GM12878 (cell line): ENCODE results near the gene FAAP24. TPM values are rescaled to one million over a fixed set of nuclear protein-coding genes. Genes with fewer than 3 reads are reported as not detected.

ENCODE experiments used
- ATF3 ChIP-seq: IDR thresholded peaks from 2 replicates; pipeline ENCODE4 v1.6.1; 2011; ENCODE audit warnings: low read depth, mild to moderate bottlenecking, low read length, moderate library complexity, borderline replicate concordance; ENCODE audit errors: extremely low read depth
- BACH1 ChIP-seq: fragments of 450-650 bp; IDR thresholded peaks from 2 replicates; pipeline ENCODE4 v1.6.1; 2017; ENCODE audit warnings: mild to moderate bottlenecking, borderline replicate concordance
- BCL3 ChIP-seq: IDR thresholded peaks from 2 replicates; pipeline ENCODE4 v1.6.1; 2011; ENCODE audit warnings: borderline replicate concordance, low read depth, mild to moderate bottlenecking, moderate library complexity, low read length; ENCODE audit not compliant: insufficient read depth, poor library complexity, severe bottlenecking
- E2F8 ChIP-seq: fragments of 450-650 bp; IDR thresholded peaks from 2 replicates; pipeline ENCODE4 v1.6.1; 2018; ENCODE audit warnings: mild to moderate bottlenecking, low read depth, moderate library complexity; ENCODE audit not compliant: partially characterized antibody
- HCFC1 ChIP-seq: fragments of 150-350 bp; IDR thresholded peaks from 2 replicates; pipeline ENCODE4 v1.6.1; 2014; ENCODE audit warnings: low read length
- IRF3 ChIP-seq: fragments of 450-650 bp; IDR thresholded peaks from 2 replicates; pipeline ENCODE4 v1.6.1; 2014; ENCODE audit warnings: mild to moderate bottlenecking
- JUND ChIP-seq: IDR thresholded peaks from 2 replicates; pipeline ENCODE4 v1.6.1; 2012; ENCODE audit warnings: low read depth, mild to moderate bottlenecking, low read length, improper control_type of control experiment, moderate library complexity
- MAX ChIP-seq: IDR thresholded peaks from 2 replicates; pipeline ENCODE4 v1.6.1; 2012; ENCODE audit warnings: low read depth, low read length, improper control_type of control experiment
- MEF2B ChIP-seq: fragments of 450-650 bp; IDR thresholded peaks from 2 replicates; pipeline ENCODE4 v1.6.1; 2018; ENCODE audit warnings: mild to moderate bottlenecking, moderate library complexity; ENCODE audit not compliant: partially characterized antibody, poor library complexity, severe bottlenecking
- PKNOX1 ChIP-seq: fragments of 450-650 bp; IDR thresholded peaks from 2 replicates; pipeline ENCODE4 v1.6.1; 2016; ENCODE audit warnings: mild to moderate bottlenecking
- PML ChIP-seq: IDR thresholded peaks from 2 replicates; pipeline ENCODE4 v1.6.1; 2012; ENCODE audit warnings: low read length, inconsistent platforms
- RAD21 ChIP-seq: IDR thresholded peaks from 2 replicates; pipeline ENCODE4 v1.6.1; 2011; ENCODE audit warnings: mild to moderate bottlenecking, low read depth, low read length, moderate library complexity; ENCODE audit not compliant: insufficient read depth
- STAT3 ChIP-seq: IDR thresholded peaks from 2 replicates; pipeline ENCODE4 v1.6.1; 2011; ENCODE audit warnings: low read depth, low read length, improper control_type of control experiment
- TAF1 ChIP-seq: IDR thresholded peaks from 2 replicates; pipeline ENCODE4 v1.6.1; 2011; ENCODE audit warnings: mild to moderate bottlenecking, low read depth, low read length, borderline replicate concordance
- TARDBP ChIP-seq: IDR thresholded peaks from 2 replicates; pipeline ENCODE4 v1.6.1; 2016; ENCODE audit warnings: borderline replicate concordance
- ZBTB11 ChIP-seq: fragments of 450-650 bp; formaldehyde crosslinking; IDR thresholded peaks from 2 replicates; pipeline ENCODE4 v1.5.0; 2022; ENCODE audit warnings: mild to moderate bottlenecking, missing genetic modification characterization
- ZNF384 ChIP-seq: IDR thresholded peaks from 2 replicates; pipeline ENCODE4 v1.6.1; 2012; ENCODE audit warnings: low read depth, mild to moderate bottlenecking, low read length, improper control_type of control experiment, borderline replicate concordance
- polyA plus RNA-seq, 11 experiments: library from polyadenylated mRNA; depleted of rRNA in 4 of 11; unstranded in 6 of 11; stranded (reverse) in 5 of 11; fragments of >200 nt; fragmentation: Nextera tagmentation in 4 of 11; fragmentation: Illumina TruSeq in 1 of 11; extraction: Ambion mirVana in 4 of 11; extraction: Trizol in 1 of 11; gene quantifications; 1 replicate in 1 of 11; 2 replicates in 10 of 11; pipeline versions ENCODE4 v1.2.1 to v1.2.3, GENCODE V29; 2011 to 2016; ENCODE audit warnings: inconsistent platforms in 2 of 11, missing spikeins in 2 of 11, low read depth in 1 of 11
- total RNA-seq, 4 experiments: library from RNA; depleted of rRNA in 3 of 4; stranded (reverse); fragments of >200 nt in 3 of 4; fragmentation: Illumina TruSeq in 1 of 4; extraction: Trizol in 1 of 4; gene quantifications; 2 replicates each; pipeline versions ENCODE4 v1.2.1 to v1.2.3, GENCODE V29; 2013 to 2021

FAAP24 gene
- total and polyA plus RNA-seq, 10 of the 15 experiments (the other 5 are each of a cell fraction or from before 2014, with no cell fraction given), result 6.4 to 17.4 (median 9.9) TPM

GRCh38 chr19:32971715-32972540 lies at the start of gene FAAP24, which contains the start of gene CEP89 (continued):
- no peak for TF ChIP-seq BCL3
- TF ChIP-seq RAD21, result no peak
- peak; percentile 77 for TF ChIP-seq HCFC1
- TF ChIP-seq E2F8, result peak; percentile 28
- TF ChIP-seq TARDBP, result no peak
- no peak for TF ChIP-seq ZNF384
- TF ChIP-seq TAF1, result peak; percentile 68
- TF ChIP-seq MEF2B, result no peak
- no peak for TF ChIP-seq BACH1
- peak; percentile 99 for TF ChIP-seq PKNOX1
- TF ChIP-seq PML, result peak; percentile 47; the same call in 1 of the 2 replicates
- no peak for TF ChIP-seq ATF3
- TF ChIP-seq MAX, result no peak
- no peak for TF ChIP-seq JUND
- no peak for TF ChIP-seq ZBTB11
- peak; percentile 97 for TF ChIP-seq IRF3
- no peak for TF ChIP-seq STAT3
